ENCODE data around the gene NPHP1.

- TF ChIP-seq CTCF (IDR thresholded peaks at IDR 0.05; ENCODE audit: borderline replicate concordance, extremely low read depth, low read length, poor library complexity, severe bottlenecking) (no peak), EZH2 (IDR thresholded peaks at IDR 0.05; ENCODE audit: borderline replicate concordance, low read depth, low read length, severe bottlenecking) (no peak)
Observed at GRCh38 chr2:110140401-110140800, 64.4 kb downstream of the NPHP1 start.

Measured in DND-41 (cell line).